ENCODE measurements around the gene PCP4. TPM values are rescaled to one million over a fixed set of nuclear protein-coding genes. Genes with fewer than 3 reads are reported as not detected.

Gene PCP4
- polyA plus RNA-seq, 2 of the 4 experiments (the other 2 are of a cell fraction): not detected

GRCh38 chr21:39947031-39947430 lies 79.8 kb downstream of the PCP4 start:
- FAIRE-seq: no peak
- ChIA-PET CTCF (no interaction called here), POLR2A (no interaction called here)
- DNase-seq (ENCODE audit: low read depth in 1 of 2, low spot score in 1 of 2): no peak
- Histone ChIP-seq H3K9me3 (no peaks in the 10 kb centered on the region), H3K4me2 (no peak overlapping the region), H3K27ac (no peak overlapping the region), H3K4me3 (no peak overlapping the region), H3K4me1 (no peaks in the 10 kb centered on the region)
- TF ChIP-seq GATA3 (IDR thresholded peaks at IDR 0.05; ENCODE audit: borderline replicate concordance) (no peak), SMC3 (IDR thresholded peaks at IDR 0.05) (no peak), ZNF302 (CRISPR knock-in tag; IDR thresholded peaks at IDR 0.05) (no peak), CBX2 (IDR thresholded peaks at IDR 0.05; ENCODE audit: borderline replicate concordance, low read depth) (no peak), ESRRA (IDR thresholded peaks at IDR 0.05; ENCODE audit: borderline replicate concordance, low read length) (no peak), HMGXB4 (CRISPR knock-in tag; IDR thresholded peaks at IDR 0.05; ENCODE audit: borderline replicate concordance) (no peak), BCL3 (IDR thresholded peaks at IDR 0.05) (no peak), MAZ (IDR thresholded peaks at IDR 0.05; ENCODE audit: borderline replicate concordance, low read depth, low read length) (no peak), MAX (IDR thresholded peaks at IDR 0.05) (no peak), PBX3 (IDR thresholded peaks at IDR 0.05) (no peak), JUNB (IDR thresholded peaks at IDR 0.05) (no peak), RNF2 (IDR thresholded peaks at IDR 0.05; ENCODE audit: borderline replicate concordance, low read depth) (no peak), FOXS1 (CRISPR knock-in tag; IDR thresholded peaks at IDR 0.05) (no peak), HDAC2 (IDR thresholded peaks at IDR 0.05) (no peak), E2F6 (IDR thresholded peaks at IDR 0.05; ENCODE audit: borderline replicate concordance, low read depth) (no peak), RARB (CRISPR knock-in tag; IDR thresholded peaks at IDR 0.05) (no peak), FOSL2 (IDR thresholded peaks at IDR 0.05) (no peak), FOSL2 (CRISPR knock-in tag; IDR thresholded peaks at IDR 0.05) (no peak), TFCP2L1 (CRISPR knock-in tag; IDR thresholded peaks at IDR 0.05) (no peak), PHF8 (IDR thresholded peaks at IDR 0.05; ENCODE audit: borderline replicate concordance, low read depth) (no peak), RAD21 (conservative IDR thresholded peaks at IDR 0.05 in 1 of 2, IDR thresholded peaks at IDR 0.05 in 1 of 2) (no peak)
- WGBS (ENCODE audit: missing lambda C conversion rate): 4% methylated on average over 1 of the region's 1 CpG
- no peak for ATAC-seq

GRCh38 chr21:39951183-39952101 lies 84.2 kb downstream of the PCP4 start:
- DNase-seq (ENCODE audit: low read depth in 1 of 2, low spot score in 1 of 2) (no peak), ATAC-seq (no peak), FAIRE-seq (no peak)
- 27% methylated on average over 18 of the region's 18 CpGs for WGBS (ENCODE audit: missing lambda C conversion rate)
- Histone ChIP-seq H3K4me3 (no peak overlapping the region), H3K4me1 (no peaks in the 10 kb centered on the region), H3K27ac (no peak overlapping the region), H3K4me2 (no peak overlapping the region), H3K9me3 (no peaks in the 10 kb centered on the region)
- no peak for TF ChIP-seq MAZ (IDR thresholded peaks at IDR 0.05; ENCODE audit: borderline replicate concordance, low read depth, low read length)
- TF ChIP-seq USF2 (IDR thresholded peaks at IDR 0.05): no peak
- POLR2A ChIA-PET: no interaction called here
- CTCF ChIA-PET: no interaction called here

Data from A549 (cell line).